HG02973 (cell line): Measurements from ENCODE around the gene RARA.
"Not testable (repeated sequence)": the region's sequence is repeated elsewhere in the genome, so short reads cannot be mapped to it uniquely, and the experiment has no call there.

ENCODE experiments used
- ATAC-seq: cut with Tn5 transposase; IDR thresholded peaks from one replicate; pipeline ENCODE4 v1.9.1; 2021; ENCODE audit warnings: moderate library complexity; ENCODE audit not compliant: unreplicated experiment

Gene RARA

GRCh38 chr17:40372644-40373043, 63.7 kb downstream of the RARA start:
- not testable (repeated sequence) for ATAC-seq

- no peak for ATAC-seq
Measured at GRCh38 chr17:40373324-40373723, 64.3 kb downstream of the RARA start.

DNA sequence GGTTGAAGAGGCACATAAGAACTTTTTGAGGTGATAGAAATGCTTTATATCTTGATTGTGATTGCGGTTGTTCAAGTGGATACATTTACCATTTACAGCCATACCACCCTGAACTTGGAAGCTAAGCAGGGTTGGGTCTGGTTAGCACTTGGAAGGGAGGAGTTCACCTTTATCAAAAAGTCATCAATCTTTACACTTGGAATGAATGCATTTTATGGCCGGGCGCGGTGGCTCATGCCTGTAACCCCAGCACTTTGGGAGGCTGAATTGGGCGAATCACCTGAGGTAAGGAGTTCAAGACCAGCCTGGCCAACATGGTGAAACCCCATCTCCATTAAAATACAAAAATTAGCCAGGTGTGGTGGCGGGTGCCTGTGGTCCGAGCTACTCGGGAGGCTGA, 65.0 kb downstream of the RARA start:
- ATAC-seq, result no peak

DNA sequence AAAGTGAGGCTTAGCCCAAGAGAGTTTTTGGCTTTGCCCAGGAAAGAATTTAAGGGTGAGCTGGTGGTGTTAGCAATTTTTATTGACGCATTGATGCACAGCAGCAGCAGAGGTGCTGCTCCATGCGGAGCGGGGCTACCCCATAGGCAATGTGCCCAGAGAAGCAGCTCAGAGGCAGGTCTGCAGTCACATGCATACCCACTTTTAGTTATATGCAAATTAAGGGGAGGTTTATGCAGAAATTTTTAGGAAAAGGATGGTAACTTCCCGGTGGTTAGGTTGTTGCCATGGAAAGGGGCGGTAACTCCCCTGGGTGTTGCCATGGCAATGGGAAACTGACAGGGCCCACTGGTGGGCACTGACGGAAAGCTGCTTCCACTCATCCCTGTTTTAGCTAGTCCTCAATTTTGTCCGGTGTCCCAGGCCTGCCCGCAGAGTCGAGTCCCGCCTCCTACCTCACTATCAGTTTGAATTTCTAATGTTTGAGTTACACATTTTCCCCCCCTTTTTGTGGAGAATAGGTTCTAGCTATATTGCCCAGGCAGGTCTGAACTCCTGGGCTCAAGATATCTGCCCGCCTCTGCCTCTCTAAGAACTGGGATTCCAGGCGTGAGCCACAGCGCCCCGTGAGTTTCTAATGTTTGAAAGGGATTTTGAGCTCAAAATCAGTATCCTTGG, 66.0 kb downstream of the RARA start:
- ATAC-seq, result no peak

- ATAC-seq, result not testable (repeated sequence)
Measured at GRCh38 chr17:40375786-40376185, 66.8 kb downstream of the RARA start.

GRCh38 chr17:40376541-40376940, 67.6 kb downstream of the RARA start:
- not testable (repeated sequence) for ATAC-seq

- no peak for ATAC-seq
Measured at GRCh38 chr17:40377832-40378231, 68.9 kb downstream of the RARA start.

DNA sequence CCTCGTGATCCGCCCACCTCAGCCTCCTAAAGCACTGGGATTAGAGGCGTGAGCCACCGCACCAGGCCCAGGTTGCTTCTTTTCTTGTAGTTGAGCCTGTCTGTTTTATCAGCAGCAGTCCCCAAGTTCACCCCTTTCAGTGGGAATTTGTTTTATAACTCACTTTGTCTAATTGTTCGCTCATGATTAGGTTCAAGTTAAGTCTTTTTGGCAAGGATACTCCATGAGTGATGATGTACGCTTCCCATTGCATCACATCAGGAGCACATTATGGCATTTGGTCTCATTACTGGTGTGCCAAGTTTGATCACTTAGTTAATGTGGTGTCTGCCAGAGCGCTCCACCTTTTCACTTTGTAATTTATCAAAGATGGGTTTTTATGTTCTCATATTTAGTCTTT, 70.0 kb downstream of the RARA start:
- no peak for ATAC-seq

DNA sequence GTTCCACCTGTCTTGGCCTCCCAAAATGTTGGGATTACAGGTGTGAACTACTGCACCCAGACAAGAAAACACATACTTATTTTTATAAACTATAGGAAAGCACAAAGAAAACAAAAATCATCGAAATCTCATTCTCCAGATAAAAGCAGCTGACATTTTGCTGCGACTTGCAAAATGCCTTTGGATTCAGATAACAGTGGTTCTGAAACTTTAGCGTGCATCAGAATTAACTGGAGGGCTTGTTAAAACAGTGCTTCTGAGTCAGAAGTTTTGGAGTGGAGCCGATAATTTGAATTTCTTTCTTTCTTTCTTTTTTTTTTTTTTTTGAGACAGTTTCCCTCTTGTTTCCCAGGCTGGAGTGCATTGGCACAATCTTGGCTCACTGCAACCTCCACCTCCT, 73.3 kb downstream of the RARA start:
- ATAC-seq, result no peak

DNA sequence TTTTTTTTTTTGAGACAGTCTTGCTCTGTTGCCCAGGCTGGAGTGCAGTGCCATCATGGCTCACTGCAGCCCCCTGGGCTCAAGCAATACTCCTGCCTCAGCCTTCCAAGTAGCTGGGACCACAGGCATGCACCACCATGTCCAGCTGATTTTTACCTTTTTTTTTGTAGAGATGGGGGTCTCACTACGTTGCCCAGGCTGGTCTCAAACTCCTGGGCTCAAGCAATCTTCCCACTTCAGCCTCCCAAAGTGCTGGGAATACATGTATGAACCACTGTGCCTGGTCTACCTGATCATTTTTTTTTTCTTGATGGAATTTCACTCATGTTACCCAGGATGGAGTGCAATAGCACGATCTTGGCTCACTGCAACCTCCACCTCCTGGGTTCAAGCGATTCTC, 77.6 kb downstream of the RARA start:
- ATAC-seq, result not testable (repeated sequence)

GRCh38 chr17:40399185-40399584, 90.2 kb downstream of the RARA start:
- no peak for ATAC-seq

DNA sequence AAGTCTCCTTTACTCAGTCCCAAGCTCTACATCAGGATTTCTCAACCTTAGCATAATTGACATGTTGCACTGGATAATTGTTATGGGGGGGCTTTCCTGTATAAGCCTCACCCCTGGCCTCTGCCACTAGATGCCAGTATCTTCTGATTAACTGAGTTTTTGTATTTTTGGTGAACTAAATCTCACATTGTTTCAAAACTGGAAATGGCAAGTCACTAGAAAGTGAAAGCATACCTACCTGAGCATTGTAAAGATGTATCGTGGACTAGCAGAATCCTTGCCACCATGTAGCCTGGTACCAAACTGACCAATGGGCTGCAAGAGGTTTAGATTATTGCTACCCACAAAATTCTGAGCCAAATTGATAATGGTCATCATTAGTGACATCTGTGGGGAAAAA, 93.7 kb downstream of the RARA start:
- no peak for ATAC-seq

DNA sequence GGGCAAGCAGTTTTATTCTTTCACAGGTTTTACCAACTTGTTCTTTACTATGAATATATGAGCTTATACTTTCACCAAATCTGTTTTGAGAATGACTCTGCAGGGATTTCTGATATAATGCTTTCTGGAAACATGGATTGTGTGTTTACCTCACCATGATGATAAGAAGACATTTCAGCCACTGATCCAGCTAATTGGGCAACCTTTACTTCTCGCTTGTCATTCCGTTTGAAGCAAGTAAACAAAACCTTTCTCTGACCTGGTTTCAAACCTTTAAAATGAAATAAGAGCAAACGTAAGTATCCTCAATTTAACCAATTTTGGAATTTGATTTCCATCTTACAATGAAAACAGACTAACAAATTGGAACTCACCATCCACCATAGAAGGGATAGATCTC, 95.0 kb downstream of the RARA start:
- no peak for ATAC-seq
